ENCODE data around the gene HDAC11. TPM values are rescaled to one million over a fixed set of nuclear protein-coding genes. Genes with fewer than 3 reads are reported as not detected.
"Not testable (repeated sequence)": the region's sequence is repeated elsewhere in the genome, so short reads cannot be mapped to it uniquely, and the experiment has no call there.

HDAC11 gene
- under 1 TPM; 0.87 to 0.99 TPM for total RNA-seq

- Mint-ChIP-seq H3K9me3 (ENCODE audit: insufficient read depth) (no peaks in the 10 kb centered on the region), H3K27me3 (ENCODE audit: low read depth) (peaks cover 3% of the 10 kb centered on the region), H3K4me1 (ENCODE audit: low read depth) (peaks cover 20% of the 10 kb centered on the region), H3K27ac (peak within 1 kb of the TSS; percentile 87), H3K36me3 (ENCODE audit: low read depth) (no peaks in the 10 kb centered on the region), H3K4me3 (peak within 1 kb of the TSS; percentile 90)
- ChIA-PET POLR2A (interaction anchor here (0.9 to 1.9 kb wide), 5 partner anchors 28 to 172 kb away, joined by 3 to 5 read pairs (median 3); partner anchors contain the start of gene NUP210), CTCF (interaction anchor here (0.9 to 3.0 kb wide), 12 partner anchors 13 to 401 kb away, joined by 3 to 14 read pairs (median 6); no protein-coding TSS in a partner anchor)
- DNase-seq (peak; percentile 98), ATAC-seq (peak; percentile 98)
Measured at GRCh38 chr3:13479582-13480339, at the start of gene HDAC11. TSS of gene HDAC11 (plus strand) at chr3:13480306. CDS start at chr3:13480348, 42 bp downstream.

- CTCF ChIA-PET = interaction anchor here (6.2 kb wide), 1 partner anchor 22 kb away, joined by 46 read pairs; no protein-coding TSS in a partner anchor
- POLR2A ChIA-PET = not testable (repeated sequence)
Measured at GRCh38 chr3:13430411-13430875, 49.7 kb upstream of the HDAC11 start.

GRCh38 chr3:13432093-13432492, 48.0 kb upstream of the HDAC11 start:
- CTCF ChIA-PET = interaction anchor here (1.0 kb wide), 1 partner anchor 21 kb away, joined by 5 read pairs; no protein-coding TSS in a partner anchor
- no peak for ATAC-seq
- Mint-ChIP-seq H3K27ac (no peak overlapping the region), H3K27me3 (ENCODE audit: low read depth) (peaks cover 17% of the 10 kb centered on the region), H3K9me3 (ENCODE audit: insufficient read depth) (no peaks in the 10 kb centered on the region), H3K36me3 (ENCODE audit: low read depth) (no peaks in the 10 kb centered on the region), H3K4me1 (ENCODE audit: low read depth) (peaks cover 23% of the 10 kb centered on the region), H3K4me3 (no peak overlapping the region)
- POLR2A ChIA-PET = no interaction called here
- no peak for DNase-seq

More at GRCh38 chr3:13430411-13430875, 49.7 kb upstream of the HDAC11 start:
- ATAC-seq; H3K27me3 Mint-ChIP-seq (ENCODE audit: low read depth); DNase-seq; H3K9me3 Mint-ChIP-seq (ENCODE audit: insufficient read depth); H3K36me3 Mint-ChIP-seq (ENCODE audit: low read depth); H3K27ac Mint-ChIP-seq; H3K4me3 Mint-ChIP-seq: not testable (repeated sequence)
- peaks cover 28% of the 10 kb centered on the region for H3K4me1 Mint-ChIP-seq (ENCODE audit: low read depth)

- Mint-ChIP-seq H3K4me3 (no peak overlapping the region), H3K9me3 (ENCODE audit: insufficient read depth) (no peaks in the 10 kb centered on the region), H3K36me3 (ENCODE audit: low read depth) (no peaks in the 10 kb centered on the region), H3K27me3 (ENCODE audit: low read depth) (peaks cover 17% of the 10 kb centered on the region), H3K4me1 (ENCODE audit: low read depth) (peaks cover 10% of the 10 kb centered on the region), H3K27ac (no peak overlapping the region)
- DNase-seq = no peak
- no peak for ATAC-seq
- ChIA-PET POLR2A (interaction anchor here (1.1 kb wide), 1 partner anchor 18 kb away, joined by 4 read pairs; no protein-coding TSS in a partner anchor), CTCF (interaction anchor here (1.0 kb wide), 1 partner anchor 18 kb away, joined by 3 read pairs; no protein-coding TSS in a partner anchor)
Measured at GRCh38 chr3:13433912-13434311, 46.2 kb upstream of the HDAC11 start.

GRCh38 chr3:13436213-13436612, 43.9 kb upstream of the HDAC11 start:
- H3K36me3 Mint-ChIP-seq (ENCODE audit: low read depth); H3K4me1 Mint-ChIP-seq (ENCODE audit: low read depth); POLR2A ChIA-PET; H3K27ac Mint-ChIP-seq; H3K4me3 Mint-ChIP-seq; DNase-seq; H3K9me3 Mint-ChIP-seq (ENCODE audit: insufficient read depth); ATAC-seq: not testable (repeated sequence)
- CTCF ChIA-PET = interaction anchor here (3.3 kb wide), 1 partner anchor 16 kb away, joined by 15 read pairs; no protein-coding TSS in a partner anchor
- peaks cover 17% of the 10 kb centered on the region for H3K27me3 Mint-ChIP-seq (ENCODE audit: low read depth)

- POLR2A ChIA-PET = no interaction called here
- no peaks in the 10 kb centered on the region for H3K9me3 Mint-ChIP-seq (ENCODE audit: insufficient read depth)
Measured at GRCh38 chr3:13440204-13440817, 39.8 kb upstream of the HDAC11 start.

GRCh38 chr3:13442882-13443281, 37.2 kb upstream of the HDAC11 start:
- DNase-seq; H3K36me3 Mint-ChIP-seq (ENCODE audit: low read depth); H3K4me1 Mint-ChIP-seq (ENCODE audit: low read depth); H3K9me3 Mint-ChIP-seq (ENCODE audit: insufficient read depth); ATAC-seq; H3K4me3 Mint-ChIP-seq; H3K27ac Mint-ChIP-seq; H3K27me3 Mint-ChIP-seq (ENCODE audit: low read depth): not testable (repeated sequence)
- ChIA-PET POLR2A (interaction anchor here (0.8 kb wide), 1 partner anchor 24 kb away, joined by 3 read pairs; no protein-coding TSS in a partner anchor), CTCF (interaction anchor here (0.9 kb wide), 1 partner anchor 9 kb away, joined by 3 read pairs; no protein-coding TSS in a partner anchor)

More at GRCh38 chr3:13440204-13440817, 39.8 kb upstream of the HDAC11 start:
- Mint-ChIP-seq H3K27ac (no peak overlapping the region), H3K27me3 (ENCODE audit: low read depth) (peaks cover 12% of the 10 kb centered on the region), H3K4me3 (no peak overlapping the region), H3K36me3 (ENCODE audit: low read depth) (peaks cover 2% of the 10 kb centered on the region), H3K4me1 (ENCODE audit: low read depth) (no peaks in the 10 kb centered on the region)
- ATAC-seq = no peak
- no peak for DNase-seq
- CTCF ChIA-PET = interaction anchor here (1.0 to 1.5 kb wide), 6 partner anchors 8 to 26 kb away, joined by 3 to 9 read pairs (median 4); no protein-coding TSS in a partner anchor

GRCh38 chr3:13451301-13451673, 28.8 kb upstream of the HDAC11 start:
- ATAC-seq = peak; percentile 32
- CTCF ChIA-PET = interaction anchor here (1.0 to 6.4 kb wide), 21 partner anchors 8 to 359 kb away, joined by 3 to 169 read pairs (median 11); partner anchors contain the start of genes HDAC11 and NUP210
- peak; percentile 27 for DNase-seq
- POLR2A ChIA-PET = interaction anchor here (0.8 to 2.8 kb wide), 7 partner anchors 17 to 45 kb away, joined by 3 to 26 read pairs (median 4); partner anchors contain the start of genes HDAC11 and NUP210
- peak overlapping the region; percentile 86 for H3K27ac Mint-ChIP-seq
- no peaks in the 10 kb centered on the region for H3K36me3 Mint-ChIP-seq (ENCODE audit: low read depth)
- peak overlapping the region; percentile 89 for H3K4me3 Mint-ChIP-seq
- no peaks in the 10 kb centered on the region for H3K27me3 Mint-ChIP-seq (ENCODE audit: low read depth)
- peaks cover 27% of the 10 kb centered on the region for H3K4me1 Mint-ChIP-seq (ENCODE audit: low read depth)
- H3K9me3 Mint-ChIP-seq (ENCODE audit: insufficient read depth) = no peaks in the 10 kb centered on the region

- CTCF ChIA-PET = interaction anchor here (0.6 to 6.4 kb wide), 51 partner anchors 8 to 752 kb away, joined by 3 to 169 read pairs (median 5); partner anchors contain the start of genes HDAC11 and NUP210
- POLR2A ChIA-PET = interaction anchor here (1.0 to 2.8 kb wide), 5 partner anchors 23 to 47 kb away, joined by 3 to 26 read pairs (median 4); partner anchors contain the start of genes HDAC11 and NUP210
- peak; percentile 71 for DNase-seq
- Mint-ChIP-seq H3K36me3 (ENCODE audit: low read depth) (no peaks in the 10 kb centered on the region), H3K27me3 (ENCODE audit: low read depth) (no peaks in the 10 kb centered on the region), H3K4me1 (ENCODE audit: low read depth) (peaks cover 27% of the 10 kb centered on the region), H3K27ac (peak overlapping the region; percentile 86), H3K9me3 (ENCODE audit: insufficient read depth) (no peaks in the 10 kb centered on the region), H3K4me3 (peak overlapping the region; percentile 89)
- no peak for ATAC-seq
Measured at GRCh38 chr3:13452490-13453335, 27.4 kb upstream of the HDAC11 start.

GRCh38 chr3:13455644-13456043, 24.5 kb upstream of the HDAC11 start:
- no peak for ATAC-seq
- Mint-ChIP-seq H3K27ac (no peak overlapping the region), H3K4me3 (no peak overlapping the region), H3K9me3 (ENCODE audit: insufficient read depth) (no peaks in the 10 kb centered on the region), H3K36me3 (ENCODE audit: low read depth) (no peaks in the 10 kb centered on the region), H3K27me3 (ENCODE audit: low read depth) (no peaks in the 10 kb centered on the region), H3K4me1 (ENCODE audit: low read depth) (peaks cover 19% of the 10 kb centered on the region)
- CTCF ChIA-PET = interaction anchor here (1.1 to 6.4 kb wide), 4 partner anchors 8 to 364 kb away, joined by 4 to 169 read pairs (median 86); partner anchors contain the start of gene NUP210
- no peak for DNase-seq
- POLR2A ChIA-PET = no interaction called here

Data from activated CD8-positive, alpha-beta T cell treated with anti-CD3 and anti-CD28 coated beads, Interleukin-2, amount 10 ng/mL, durations not matched to agents 7 days and 5 days (primary cell).